Endothelial cell of umbilical vein (primary cell): ENCODE data around the gene LAP3.
A peak's percentile ranks its signal among the peaks of the same experiment; 100 is the strongest.

Experiments used
- POLR2A ChIP-seq: IDR thresholded peaks from 2 replicates; pipeline ENCODE4 v1.6.1; 2012; ENCODE audit warnings: low read depth, mild to moderate bottlenecking, control low read depth, low read length
- TF ChIP-seq, protein P1 (sequence below), 2 donors: IDR thresholded peaks; 1 replicate in 1 of 2; 2 replicates in 1 of 2; pipeline ENCODE4 v1.5.1; 2011; ENCODE audit warnings: low read length in 2 of 2, mild to moderate bottlenecking in 2 of 2, moderate library complexity in 2 of 2, control low read depth in 1 of 2, inconsistent platforms in 1 of 2, low read depth in 1 of 2; ENCODE audit not compliant: insufficient read depth in 1 of 2; ENCODE audit errors: extremely low read depth in 1 of 2

DNA sequence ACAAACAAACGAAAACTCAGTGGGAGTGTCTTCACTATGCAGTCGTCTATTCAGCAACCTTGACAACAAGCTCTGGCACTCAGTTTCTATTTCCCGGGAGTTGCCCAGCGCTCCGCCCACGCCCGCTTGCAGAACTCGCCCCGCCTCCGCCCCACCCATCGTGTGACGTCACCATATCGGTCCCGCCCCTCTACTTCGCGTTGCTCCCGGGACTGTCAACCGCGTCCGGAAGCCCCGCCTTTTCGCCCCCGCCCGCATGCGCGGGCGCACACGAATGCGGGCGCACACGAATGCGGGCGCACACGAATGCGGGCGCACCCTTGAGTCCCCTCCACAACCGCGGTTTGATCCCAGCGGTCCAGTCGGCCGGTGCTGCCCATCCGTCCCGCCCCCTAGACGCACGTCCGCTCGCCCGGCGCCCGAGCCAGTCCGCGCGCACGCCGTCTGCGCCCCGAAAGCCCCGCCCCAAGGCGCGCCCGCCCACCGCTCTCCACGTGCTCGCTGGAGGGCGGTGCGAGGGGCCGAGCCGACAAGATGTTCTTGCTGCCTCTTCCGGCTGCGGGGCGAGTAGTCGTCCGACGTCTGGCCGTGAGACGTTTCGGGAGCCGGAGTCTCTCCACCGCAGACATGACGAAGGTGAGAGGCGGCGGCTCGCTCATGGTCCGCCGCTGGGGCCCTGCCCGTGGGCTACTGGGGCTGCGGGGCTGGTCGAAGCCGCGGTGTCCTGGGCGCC is at the start of gene LAP3:
- TF ChIP-seq, protein P1, sequence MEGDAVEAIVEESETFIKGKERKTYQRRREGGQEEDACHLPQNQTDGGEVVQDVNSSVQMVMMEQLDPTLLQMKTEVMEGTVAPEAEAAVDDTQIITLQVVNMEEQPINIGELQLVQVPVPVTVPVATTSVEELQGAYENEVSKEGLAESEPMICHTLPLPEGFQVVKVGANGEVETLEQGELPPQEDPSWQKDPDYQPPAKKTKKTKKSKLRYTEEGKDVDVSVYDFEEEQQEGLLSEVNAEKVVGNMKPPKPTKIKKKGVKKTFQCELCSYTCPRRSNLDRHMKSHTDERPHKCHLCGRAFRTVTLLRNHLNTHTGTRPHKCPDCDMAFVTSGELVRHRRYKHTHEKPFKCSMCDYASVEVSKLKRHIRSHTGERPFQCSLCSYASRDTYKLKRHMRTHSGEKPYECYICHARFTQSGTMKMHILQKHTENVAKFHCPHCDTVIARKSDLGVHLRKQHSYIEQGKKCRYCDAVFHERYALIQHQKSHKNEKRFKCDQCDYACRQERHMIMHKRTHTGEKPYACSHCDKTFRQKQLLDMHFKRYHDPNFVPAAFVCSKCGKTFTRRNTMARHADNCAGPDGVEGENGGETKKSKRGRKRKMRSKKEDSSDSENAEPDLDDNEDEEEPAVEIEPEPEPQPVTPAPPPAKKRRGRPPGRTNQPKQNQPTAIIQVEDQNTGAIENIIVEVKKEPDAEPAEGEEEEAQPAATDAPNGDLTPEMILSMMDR (IDR thresholded peaks at IDR 0.05; ENCODE audit: extremely low read depth in 1 of 2, insufficient read depth in 1 of 2, low read depth in 1 of 2, low read length in 2 of 2) = no peak
- TF ChIP-seq POLR2A = peak; percentile 94
